ENCODE measurements around the gene NKX2-4. TPM values are rescaled to one million over a fixed set of nuclear protein-coding genes. Genes with fewer than 3 reads are reported as not detected.

Gene NKX2-4
- polyA plus RNA-seq, 1 donor from 2014 or later = not detected

GRCh38 chr20:21377701-21378100 is 19.6 kb downstream of the NKX2-4 start:
- Histone ChIP-seq H3K4me3 (ENCODE audit: low read length) (no peak overlapping the region), H3K36me3 (ENCODE audit: insufficient read depth, low read length) (no peaks in the 10 kb centered on the region), H3K9ac (ENCODE audit: low read length) (no peak overlapping the region), H3K27ac (ENCODE audit: low read length) (no peak overlapping the region), H3K9me2 (ENCODE audit: insufficient read depth, low read length) (no peaks in the 10 kb centered on the region), H3K4me2 (ENCODE audit: low read length) (no peak overlapping the region), H3F3A (ENCODE audit: insufficient read depth, low read length, poor library complexity, severe bottlenecking) (no peaks in the 10 kb centered on the region), H3K27me3 (ENCODE audit: insufficient read depth, low read depth, low read length) (no peaks in the 10 kb centered on the region), H2AFZ (ENCODE audit: low read depth, low read length) (no peak overlapping the region), H3K79me2 (replicated peaks; ENCODE audit: insufficient read depth, low read length) (peaks cover 18% of the 10 kb centered on the region), H4K20me1 (ENCODE audit: insufficient read depth) (no peaks in the 10 kb centered on the region), H3K9me3 (ENCODE audit: low read length) (no peaks in the 10 kb centered on the region)
- TF ChIP-seq EP300 (conservative IDR thresholded peaks at IDR 0.05; ENCODE audit: poor library complexity, severe bottlenecking) = no peak
- no peak for TF ChIP-seq POLR2AphosphoS5 (IDR thresholded peaks at IDR 0.05)
- no peak for TF ChIP-seq CTCF (IDR thresholded peaks at IDR 0.05; ENCODE audit: poor library complexity, severe bottlenecking)
- TF ChIP-seq REST (IDR thresholded peaks at IDR 0.05; ENCODE audit: borderline replicate concordance) = no peak
- TF ChIP-seq MXI1 (conservative IDR thresholded peaks at IDR 0.05; ENCODE audit: poor library complexity, severe bottlenecking) = no peak
- no peak for TF ChIP-seq SMC3 (conservative IDR thresholded peaks at IDR 0.05; ENCODE audit: poor library complexity)
- no peak for TF ChIP-seq TAF1 (IDR thresholded peaks at IDR 0.05; ENCODE audit: low read depth)
- no peak for TF ChIP-seq EZH2 (IDR thresholded peaks at IDR 0.05; ENCODE audit: borderline replicate concordance, insufficient read depth, low read length, poor library complexity, severe bottlenecking)
- TF ChIP-seq RAD21 (conservative IDR thresholded peaks at IDR 0.05) = no peak

GRCh38 chr20:21376626-21377025 is 20.7 kb downstream of the NKX2-4 start:
- H3K79me2 ChIP-seq (replicated peaks; ENCODE audit: insufficient read depth, low read length) = peaks cover 18% of the 10 kb centered on the region
- no peak overlapping the region for H2AFZ ChIP-seq (ENCODE audit: low read depth, low read length)

More at GRCh38 chr20:21376626-21377025, 20.7 kb downstream of the NKX2-4 start:
- Histone ChIP-seq H4K20me1 (ENCODE audit: insufficient read depth) (no peaks in the 10 kb centered on the region), H3K9ac (ENCODE audit: low read length) (no peak overlapping the region), H3K36me3 (ENCODE audit: insufficient read depth, low read length) (no peaks in the 10 kb centered on the region), H3K9me3 (ENCODE audit: low read length) (no peaks in the 10 kb centered on the region), H3K4me2 (ENCODE audit: low read length) (no peak overlapping the region), H3K9me2 (ENCODE audit: insufficient read depth, low read length) (no peaks in the 10 kb centered on the region), H3K27me3 (ENCODE audit: insufficient read depth, low read depth, low read length) (no peaks in the 10 kb centered on the region), H3K27ac (ENCODE audit: low read length) (no peak overlapping the region), H3F3A (ENCODE audit: insufficient read depth, low read length, poor library complexity, severe bottlenecking) (no peaks in the 10 kb centered on the region), H3K4me3 (ENCODE audit: low read length) (no peak overlapping the region)
- no peak for TF ChIP-seq TAF1 (IDR thresholded peaks at IDR 0.05; ENCODE audit: low read depth)
- TF ChIP-seq MXI1 (conservative IDR thresholded peaks at IDR 0.05; ENCODE audit: poor library complexity, severe bottlenecking) = no peak
- no peak for TF ChIP-seq POLR2AphosphoS5 (IDR thresholded peaks at IDR 0.05)
- TF ChIP-seq REST (IDR thresholded peaks at IDR 0.05; ENCODE audit: borderline replicate concordance) = no peak
- TF ChIP-seq RAD21 (conservative IDR thresholded peaks at IDR 0.05) = no peak
- no peak for TF ChIP-seq CTCF (IDR thresholded peaks at IDR 0.05; ENCODE audit: poor library complexity, severe bottlenecking)
- no peak for TF ChIP-seq EZH2 (IDR thresholded peaks at IDR 0.05; ENCODE audit: borderline replicate concordance, insufficient read depth, low read length, poor library complexity, severe bottlenecking)
- TF ChIP-seq EP300 (conservative IDR thresholded peaks at IDR 0.05; ENCODE audit: poor library complexity, severe bottlenecking) = no peak
- TF ChIP-seq SMC3 (conservative IDR thresholded peaks at IDR 0.05; ENCODE audit: poor library complexity) = no peak
